GM11168 (cell line): ENCODE results near the gene FRA10AC1.

Source experiments
- in situ Hi-C: fragments of 300-500 bp; cut with MboI; formaldehyde crosslinking; loops from one replicate; pipeline ENCODE4 v1.12.0; 2022; ENCODE audit warnings: low sequenced_read_pairs; ENCODE audit not compliant: unreplicated experiment

Gene FRA10AC1

GRCh38 chr10:93652857-93653256 lies 49.5 kb downstream of the FRA10AC1 start:
- in situ Hi-C loops, result no loop called here

GRCh38 chr10:93639791-93640190 lies 62.6 kb downstream of the FRA10AC1 start:
- in situ Hi-C loops, result no loop called here

GRCh38 chr10:93630625-93631557 lies 71.5 kb downstream of the FRA10AC1 start:
- in situ Hi-C loops, result no loop called here

GRCh38 chr10:93629647-93630305 lies 72.6 kb downstream of the FRA10AC1 start:
- in situ Hi-C loops, result no loop called here

GRCh38 chr10:93628858-93629257 lies 73.5 kb downstream of the FRA10AC1 start:
- in situ Hi-C loops, result no loop called here

- in situ Hi-C loops, result no loop called here
Measured at GRCh38 chr10:93622942-93623341, 79.5 kb downstream of the FRA10AC1 start.

- in situ Hi-C loops, result no loop called here
Measured at GRCh38 chr10:93620925-93621324, 81.5 kb downstream of the FRA10AC1 start.
